Activated CD4-positive, alpha-beta memory T cell treated with anti-CD3 and anti-CD28 coated beads, Interleukin-2, amount 10 ng/mL, durations not matched to agents 7 days and 5 days (primary cell): Measurements from ENCODE around the gene SCAMP2. TPM values are rescaled to one million over a fixed set of nuclear protein-coding genes. Genes with fewer than 3 reads are reported as not detected.
A peak's percentile ranks its signal among the peaks of the same experiment; 100 is the strongest.
"Not testable (repeated sequence)": the region's sequence is repeated elsewhere in the genome, so short reads cannot be mapped to it uniquely, and the experiment has no call there.

ENCODE experiments used
- CTCF ChIA-PET: fragments of 350-600 bp; sonication (Branson Sonifier 250); formaldehyde crosslinking; loops from one replicate; lab custom pipeline; 2021; ENCODE audit warnings: antibody characterized with exemption, inconsistent platforms; lab: Charles Lee
- POLR2A ChIA-PET: fragments of 350-600 bp; sonication (Branson Sonifier 250); formaldehyde crosslinking; loops from one replicate; lab custom pipeline; 2021; ENCODE audit warnings: antibody characterized with exemption; lab: Charles Lee
- DNase-seq: peaks from one replicate; pipeline ENCODE4 v3.0.0-alpha.2; 2020
- H3K27ac Mint-ChIP-seq: one replicate; pipeline ENCODE4 v1.8.0; 2021; ENCODE audit warnings: mild to moderate bottlenecking, mixed read lengths
- H3K27me3 Mint-ChIP-seq: one replicate; pipeline ENCODE4 v1.8.0; 2021; ENCODE audit warnings: mixed read lengths
- H3K36me3 Mint-ChIP-seq: one replicate; pipeline ENCODE4 v1.8.0; 2021; ENCODE audit warnings: low read depth, mixed read lengths
- H3K4me1 Mint-ChIP-seq: one replicate; pipeline ENCODE4 v1.8.0; 2021; ENCODE audit warnings: mixed read lengths
- H3K4me3 Mint-ChIP-seq: one replicate; pipeline ENCODE4 v1.8.0; 2021; ENCODE audit warnings: mild to moderate bottlenecking, mixed read lengths
- H3K9me3 Mint-ChIP-seq: one replicate; pipeline ENCODE4 v1.8.0; 2021; ENCODE audit warnings: mixed read lengths
- total RNA-seq, 2 experiments: library from RNA; stranded (reverse); gene quantifications; one replicate each; pipeline ENCODE4 v1.2.3, GENCODE V29; 2021

The SCAMP2 gene, protein sequence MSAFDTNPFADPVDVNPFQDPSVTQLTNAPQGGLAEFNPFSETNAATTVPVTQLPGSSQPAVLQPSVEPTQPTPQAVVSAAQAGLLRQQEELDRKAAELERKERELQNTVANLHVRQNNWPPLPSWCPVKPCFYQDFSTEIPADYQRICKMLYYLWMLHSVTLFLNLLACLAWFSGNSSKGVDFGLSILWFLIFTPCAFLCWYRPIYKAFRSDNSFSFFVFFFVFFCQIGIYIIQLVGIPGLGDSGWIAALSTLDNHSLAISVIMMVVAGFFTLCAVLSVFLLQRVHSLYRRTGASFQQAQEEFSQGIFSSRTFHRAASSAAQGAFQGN
- total RNA-seq = 100 to 1,000 TPM; 144 to 156 TPM

DNA sequence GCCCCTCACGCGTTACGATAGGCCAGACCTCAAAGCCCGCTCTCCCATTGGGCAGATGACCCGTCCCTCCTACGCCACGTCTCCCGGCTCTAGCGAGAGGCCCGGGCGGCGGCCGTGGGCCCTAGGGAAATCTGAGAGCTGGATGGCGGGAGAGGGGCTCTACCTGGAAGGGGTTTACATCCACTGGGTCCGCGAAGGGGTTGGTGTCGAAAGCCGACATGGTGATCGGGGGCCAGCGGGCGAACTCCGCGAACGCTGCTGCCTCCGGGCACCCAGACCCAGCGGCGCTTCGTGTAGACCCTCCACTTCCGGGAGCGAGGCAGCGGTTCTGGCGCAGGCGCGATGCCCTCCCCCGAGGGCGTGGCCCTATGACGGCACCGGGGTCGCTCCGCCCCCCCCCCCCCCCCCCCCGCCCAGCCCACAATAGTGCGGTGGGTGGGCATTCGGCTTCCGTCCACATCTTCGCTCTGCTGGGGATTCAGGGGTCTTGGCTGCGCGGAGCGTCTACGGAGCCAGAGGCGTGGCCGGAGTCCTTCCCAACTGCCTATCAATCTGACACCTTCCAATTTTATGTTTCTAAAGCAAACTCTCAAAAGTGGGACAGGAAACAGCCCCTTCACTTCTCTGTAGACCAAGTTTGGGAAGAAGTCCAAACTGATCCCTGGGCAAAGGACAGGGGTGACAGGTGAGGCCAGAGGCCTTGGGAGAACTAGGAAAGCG is at the start of gene SCAMP2:
Gene SCAMP2 (minus strand): TSS at position 330 of the 720 bp plus-strand sequence. CDS start 110 bp downstream, at position 220.
- CTCF ChIA-PET = interaction anchor here (1.1 to 8.7 kb wide), 5 partner anchors 10 to 86 kb away, joined by 3 to 111 read pairs (median 5); no protein-coding TSS in a partner anchor
- H3K4me1 Mint-ChIP-seq = peaks cover 48% of the 10 kb centered on the region

DNA sequence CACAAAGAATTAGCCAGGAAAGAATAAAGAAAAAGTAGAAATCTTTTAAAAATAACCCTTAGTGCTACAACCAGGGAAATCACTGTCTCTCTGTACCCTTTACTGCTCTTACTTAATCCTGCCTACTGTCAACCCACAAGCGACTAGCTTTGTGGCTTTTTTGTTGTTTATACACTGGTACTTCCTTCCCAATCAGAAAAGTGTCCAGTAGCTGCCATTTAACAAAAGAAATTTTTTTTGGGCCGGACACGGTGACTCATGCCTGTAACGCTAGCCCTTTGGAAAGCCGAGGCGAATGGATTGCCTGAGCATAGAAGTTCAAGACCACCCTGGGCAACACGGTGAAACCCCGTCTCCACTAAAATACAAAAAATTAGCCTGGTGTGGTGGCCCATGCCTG is 47.3 kb upstream of the SCAMP2 start:
- POLR2A ChIA-PET = interaction anchor here (1.5 to 2.0 kb wide), 3 partner anchors 15 to 27 kb away, joined by 3 to 5 read pairs (median 4); partner anchors contain the start of gene COX5A
- no peak for DNase-seq
- peaks cover 15% of the 10 kb centered on the region for H3K4me1 Mint-ChIP-seq
- H3K36me3 Mint-ChIP-seq = peaks cover 63% of the 10 kb centered on the region
- CTCF ChIA-PET = interaction anchor here (1.0 to 4.6 kb wide), 3 partner anchors 19 to 149 kb away, joined by 3 to 20 read pairs (median 5); no protein-coding TSS in a partner anchor
- no peak overlapping the region for H3K27ac Mint-ChIP-seq
- H3K9me3 Mint-ChIP-seq = no peaks in the 10 kb centered on the region
- no peaks in the 10 kb centered on the region for H3K27me3 Mint-ChIP-seq
- H3K4me3 Mint-ChIP-seq = no peak overlapping the region

More for the DNA sequence above, at the start of gene SCAMP2:
- peaks cover 3% of the 10 kb centered on the region for H3K27me3 Mint-ChIP-seq
- H3K27ac Mint-ChIP-seq = peak within 1 kb of the TSS; percentile 97
- POLR2A ChIA-PET = interaction anchor here (0.7 to 8.6 kb wide), 12 partner anchors 9 to 96 kb away, joined by 3 to 121 read pairs (median 6); partner anchors contain the start of genes COX5A, FAM219B and MPI
- H3K36me3 Mint-ChIP-seq = peaks cover 29% of the 10 kb centered on the region
- peak; percentile 92 for DNase-seq
- H3K4me3 Mint-ChIP-seq = peak within 1 kb of the TSS; percentile 92
- peaks cover 2% of the 10 kb centered on the region for H3K9me3 Mint-ChIP-seq

DNA sequence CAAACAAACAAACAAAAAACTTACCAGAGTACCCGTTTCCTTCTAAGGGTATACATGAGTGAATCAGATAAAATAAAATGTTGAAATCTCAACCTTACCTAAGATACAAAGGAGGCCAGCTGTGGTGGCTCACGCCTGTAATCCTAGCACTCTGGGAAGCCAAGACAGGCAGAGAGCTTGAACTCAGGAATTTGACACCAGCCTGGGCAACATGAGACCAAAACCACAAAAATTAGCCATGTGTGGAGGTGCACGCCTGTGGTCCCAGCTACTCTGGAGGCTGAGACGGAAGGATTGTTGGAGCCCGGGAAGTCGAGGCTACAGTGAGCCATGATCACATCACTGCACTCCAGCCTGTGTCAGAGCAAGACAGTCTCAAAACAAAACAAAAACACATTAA is 44.5 kb upstream of the SCAMP2 start:
- Mint-ChIP-seq H3K36me3 (peaks cover 65% of the 10 kb centered on the region), H3K27ac (no peak overlapping the region), H3K4me3 (no peak overlapping the region), H3K4me1 (peaks cover 8% of the 10 kb centered on the region), H3K27me3 (no peaks in the 10 kb centered on the region), H3K9me3 (no peaks in the 10 kb centered on the region)
- ChIA-PET POLR2A (no interaction called here), CTCF (interaction anchor here (0.6 to 1.2 kb wide), 4 partner anchors 16 to 124 kb away, joined by 3 to 8 read pairs (median 4); no protein-coding TSS in a partner anchor)
- no peak for DNase-seq

DNA sequence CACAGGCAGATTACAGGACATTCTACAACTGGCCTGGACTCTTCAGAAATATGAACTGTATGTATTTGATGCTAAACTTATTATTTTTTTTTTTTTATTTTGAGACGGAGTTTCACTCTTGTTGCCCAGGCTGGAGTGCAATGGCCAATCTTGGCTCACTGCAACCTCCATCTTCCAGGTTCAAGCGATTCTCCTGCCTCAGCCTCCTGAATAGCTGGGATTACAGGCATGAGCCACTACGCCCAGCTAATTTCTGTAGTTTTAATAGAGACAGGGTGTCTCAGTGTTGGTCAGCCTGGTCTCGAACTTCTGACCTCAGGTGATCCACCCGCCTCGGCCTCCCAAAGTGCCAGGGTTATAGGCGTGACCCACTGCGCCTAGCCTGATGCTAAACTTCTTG is 40.6 kb upstream of the SCAMP2 start:
- H3K36me3 Mint-ChIP-seq = peaks cover 46% of the 10 kb centered on the region
- not testable (repeated sequence) for DNase-seq, H3K9me3 Mint-ChIP-seq, H3K4me3 Mint-ChIP-seq, H3K27ac Mint-ChIP-seq, H3K27me3 Mint-ChIP-seq, H3K4me1 Mint-ChIP-seq
- ChIA-PET POLR2A (interaction anchor here (0.7 kb wide), 1 partner anchor 563 kb away, joined by 3 read pairs; no protein-coding TSS in a partner anchor), CTCF (interaction anchor here (1.3 kb wide), 1 partner anchor 12 kb away, joined by 4 read pairs; no protein-coding TSS in a partner anchor)

DNA sequence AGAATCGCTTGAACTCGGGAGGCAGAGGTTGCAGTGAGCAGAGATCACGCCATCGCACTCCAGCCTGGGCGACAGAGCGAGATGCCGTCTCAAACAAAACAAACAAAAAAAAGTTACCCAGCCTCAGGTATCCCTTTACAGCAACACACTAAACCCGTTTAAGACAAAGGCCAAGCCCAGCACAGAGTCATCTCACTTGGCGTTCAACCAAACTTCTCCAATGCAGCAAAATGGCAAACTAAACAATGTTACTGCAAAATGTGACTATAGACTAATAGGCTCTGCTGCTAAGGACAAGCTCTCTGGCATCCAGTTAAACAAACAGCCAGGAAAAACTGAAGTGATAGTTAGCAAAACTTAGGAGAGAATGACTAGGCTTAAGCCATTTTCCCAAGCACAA is 39.9 kb upstream of the SCAMP2 start:
- no peaks in the 10 kb centered on the region for H3K27me3 Mint-ChIP-seq
- ChIA-PET CTCF (interaction anchor here (1.3 kb wide), 2 partner anchors 11 to 141 kb away, joined by 4 to 5 read pairs; no protein-coding TSS in a partner anchor), POLR2A (interaction anchor here (0.7 kb wide), 1 partner anchor 563 kb away, joined by 3 read pairs; no protein-coding TSS in a partner anchor)
- H3K9me3 Mint-ChIP-seq = no peaks in the 10 kb centered on the region
- H3K27ac Mint-ChIP-seq = no peak overlapping the region
- DNase-seq = no peak
- no peaks in the 10 kb centered on the region for H3K4me1 Mint-ChIP-seq
- no peak overlapping the region for H3K4me3 Mint-ChIP-seq
- H3K36me3 Mint-ChIP-seq = peaks cover 39% of the 10 kb centered on the region

DNA sequence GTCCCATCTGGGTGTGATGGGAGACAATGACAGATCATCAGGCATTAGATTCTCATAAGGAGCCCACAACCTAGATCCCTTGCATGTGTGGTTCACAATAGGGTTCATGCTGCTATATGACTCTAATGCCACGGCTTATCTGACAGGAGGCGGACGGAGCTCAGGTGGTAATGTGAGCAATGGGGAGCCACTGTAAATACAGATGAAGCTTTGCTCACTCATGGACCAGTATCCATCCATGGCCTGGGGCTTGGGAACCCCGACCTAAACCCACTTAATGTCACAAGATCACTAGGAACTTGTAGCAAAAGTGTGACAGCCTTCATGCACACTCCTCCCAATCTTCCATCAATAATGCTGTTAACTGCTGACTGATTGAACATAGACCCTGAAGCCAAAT is 35.5 kb upstream of the SCAMP2 start:
- Mint-ChIP-seq H3K36me3 (peaks cover 38% of the 10 kb centered on the region), H3K27ac (no peak overlapping the region), H3K4me1 (peaks cover 34% of the 10 kb centered on the region), H3K9me3 (no peaks in the 10 kb centered on the region), H3K27me3 (no peaks in the 10 kb centered on the region), H3K4me3 (no peak overlapping the region)
- CTCF ChIA-PET = interaction anchor here (0.9 to 3.8 kb wide), 5 partner anchors 15 to 139 kb away, joined by 3 to 15 read pairs (median 6); partner anchors contain the start of gene ULK3
- POLR2A ChIA-PET = interaction anchor here (2.9 to 4.2 kb wide), 2 partner anchors 14 to 19 kb away, joined by 17 to 55 read pairs; partner anchors contain the start of gene MPI
- DNase-seq = no peak

DNA sequence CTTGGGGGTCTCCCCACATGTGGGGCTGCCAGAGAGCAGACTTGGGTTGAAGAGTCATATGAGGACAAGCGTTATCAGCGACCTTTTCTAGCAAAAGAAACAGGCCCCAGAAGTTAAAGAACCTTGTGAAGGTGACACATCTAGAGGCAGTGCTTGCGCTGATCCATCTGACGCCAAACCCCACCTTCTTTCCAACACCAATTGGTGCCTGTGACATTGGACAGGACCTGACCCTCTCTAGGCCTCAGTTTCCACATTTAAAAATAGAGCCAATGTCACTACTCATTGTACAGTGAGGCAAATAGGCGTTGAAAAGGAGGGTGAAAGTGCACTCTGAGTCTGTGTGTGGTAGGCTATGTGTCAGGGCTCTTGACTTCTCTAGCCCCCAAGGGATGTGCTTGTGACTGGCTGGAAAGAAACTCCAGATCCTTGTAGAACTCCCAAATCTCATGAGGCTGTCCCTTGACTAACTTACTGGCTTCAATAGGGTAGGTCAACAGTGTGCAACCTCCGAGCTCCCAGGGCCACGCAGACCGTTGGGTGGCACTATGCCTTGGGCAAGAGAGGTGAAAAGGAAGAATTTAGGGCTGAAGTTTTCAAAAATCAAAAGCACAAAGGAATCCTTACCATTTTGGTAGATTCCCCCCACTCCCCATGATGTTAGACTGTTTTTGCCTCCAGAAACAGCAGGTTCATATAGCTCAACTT is 34.2 kb upstream of the SCAMP2 start:
- DNase-seq = no peak
- peaks cover 38% of the 10 kb centered on the region for H3K4me1 Mint-ChIP-seq
- POLR2A ChIA-PET = interaction anchor here (0.5 to 9.1 kb wide), 25 partner anchors 10 to 461 kb away, joined by 3 to 121 read pairs (median 5); partner anchors contain the start of genes C15orf39, COX5A, CYP1A1 and MAN2C1
- no peaks in the 10 kb centered on the region for H3K27me3 Mint-ChIP-seq
- no peaks in the 10 kb centered on the region for H3K9me3 Mint-ChIP-seq
- H3K4me3 Mint-ChIP-seq = peak overlapping the region; percentile 91
- H3K36me3 Mint-ChIP-seq = peaks cover 44% of the 10 kb centered on the region
- H3K27ac Mint-ChIP-seq = peak overlapping the region; percentile 87
- CTCF ChIA-PET = interaction anchor here (0.9 to 3.8 kb wide), 11 partner anchors 9 to 275 kb away, joined by 3 to 15 read pairs (median 6); partner anchors contain the start of gene ULK3

DNA sequence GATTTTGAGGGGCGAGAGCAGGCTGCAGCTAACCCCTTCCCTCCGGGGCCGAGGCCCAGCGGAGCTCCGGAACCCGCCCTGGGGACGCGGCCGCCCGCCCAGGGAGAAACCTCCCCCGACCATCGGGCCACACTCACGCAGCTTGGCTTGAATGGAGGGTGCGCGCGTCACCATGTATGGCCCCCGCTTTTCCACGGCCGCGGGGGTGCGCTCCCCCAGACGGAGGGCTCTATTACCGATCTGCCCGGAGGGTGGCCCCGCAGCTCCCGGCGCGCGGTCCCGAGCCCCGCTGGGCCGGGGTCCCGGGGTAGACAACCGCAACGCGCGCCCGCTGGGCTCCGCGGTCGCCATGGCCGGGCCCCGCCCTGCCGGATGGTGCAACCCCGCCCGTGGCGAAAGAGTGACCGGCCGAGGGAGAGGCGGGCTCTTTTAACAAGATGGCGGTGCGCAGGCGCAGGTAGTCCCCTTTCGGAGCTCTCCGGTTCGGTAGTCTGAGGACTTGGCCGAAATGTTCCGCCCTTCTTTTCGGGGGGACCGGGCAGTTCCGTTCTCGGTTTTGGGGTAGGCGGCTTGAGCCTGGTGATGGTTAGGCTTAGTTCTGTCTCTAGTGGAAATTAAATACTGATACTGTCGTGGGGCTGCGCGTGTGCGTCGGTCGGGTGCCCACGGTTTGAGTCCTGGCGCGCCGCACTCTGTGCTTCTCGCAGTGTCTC is 33.4 kb upstream of the SCAMP2 start, which contains the start of gene FAM219B:
Gene FAM219B (minus strand): TSS at position 402 of the 713 bp plus-strand sequence. CDS start 51 bp downstream, at position 351.
- CTCF ChIA-PET = interaction anchor here (0.9 to 3.8 kb wide), 18 partner anchors 8 to 274 kb away, joined by 3 to 15 read pairs (median 5); no protein-coding TSS in a partner anchor
- peak within 1 kb of the TSS; percentile 87 for H3K27ac Mint-ChIP-seq
- H3K4me1 Mint-ChIP-seq = peaks cover 45% of the 10 kb centered on the region
- POLR2A ChIA-PET = interaction anchor here (0.8 to 9.1 kb wide), 32 partner anchors 9 to 461 kb away, joined by 3 to 121 read pairs (median 5); partner anchors contain the start of genes C15orf39, COX5A, CYP1A1 and MAN2C1
- DNase-seq = peak; percentile 84
- peak within 1 kb of the TSS; percentile 91 for H3K4me3 Mint-ChIP-seq
- H3K9me3 Mint-ChIP-seq = no peaks in the 10 kb centered on the region
- H3K36me3 Mint-ChIP-seq = peaks cover 47% of the 10 kb centered on the region
- H3K27me3 Mint-ChIP-seq = no peaks in the 10 kb centered on the region

DNA sequence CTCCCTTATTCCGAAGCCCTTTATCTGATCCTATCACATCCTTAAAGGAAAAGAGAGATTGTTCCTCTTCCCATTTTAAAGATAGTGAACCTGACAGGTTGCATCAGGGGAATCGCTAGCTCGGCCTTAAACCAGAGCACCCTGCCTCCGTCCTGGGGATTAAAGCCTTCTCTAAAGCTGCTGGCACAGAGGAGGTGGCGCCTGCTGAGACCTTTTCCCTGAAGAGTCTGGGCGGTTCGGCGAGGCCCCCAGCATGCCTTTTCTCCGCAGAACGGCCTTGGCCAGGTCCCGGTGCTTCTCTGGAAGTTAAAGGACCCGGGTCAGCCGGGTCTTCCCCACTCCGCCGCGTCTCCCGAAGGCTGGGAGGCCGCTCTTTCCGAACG is 32.9 kb upstream of the SCAMP2 start:
- H3K9me3 Mint-ChIP-seq = no peaks in the 10 kb centered on the region
- DNase-seq = no peak
- H3K36me3 Mint-ChIP-seq = peaks cover 47% of the 10 kb centered on the region
- peaks cover 50% of the 10 kb centered on the region for H3K4me1 Mint-ChIP-seq
- ChIA-PET POLR2A (interaction anchor here (0.8 to 9.1 kb wide), 33 partner anchors 8 to 462 kb away, joined by 3 to 121 read pairs (median 5); partner anchors contain the start of genes C15orf39, COX5A, CYP1A1 and MAN2C1), CTCF (interaction anchor here (0.7 to 3.8 kb wide), 18 partner anchors 8 to 274 kb away, joined by 3 to 15 read pairs (median 4); no protein-coding TSS in a partner anchor)
- H3K4me3 Mint-ChIP-seq = peak overlapping the region; percentile 91
- H3K27ac Mint-ChIP-seq = peak overlapping the region; percentile 71
- H3K27me3 Mint-ChIP-seq = no peaks in the 10 kb centered on the region

DNA sequence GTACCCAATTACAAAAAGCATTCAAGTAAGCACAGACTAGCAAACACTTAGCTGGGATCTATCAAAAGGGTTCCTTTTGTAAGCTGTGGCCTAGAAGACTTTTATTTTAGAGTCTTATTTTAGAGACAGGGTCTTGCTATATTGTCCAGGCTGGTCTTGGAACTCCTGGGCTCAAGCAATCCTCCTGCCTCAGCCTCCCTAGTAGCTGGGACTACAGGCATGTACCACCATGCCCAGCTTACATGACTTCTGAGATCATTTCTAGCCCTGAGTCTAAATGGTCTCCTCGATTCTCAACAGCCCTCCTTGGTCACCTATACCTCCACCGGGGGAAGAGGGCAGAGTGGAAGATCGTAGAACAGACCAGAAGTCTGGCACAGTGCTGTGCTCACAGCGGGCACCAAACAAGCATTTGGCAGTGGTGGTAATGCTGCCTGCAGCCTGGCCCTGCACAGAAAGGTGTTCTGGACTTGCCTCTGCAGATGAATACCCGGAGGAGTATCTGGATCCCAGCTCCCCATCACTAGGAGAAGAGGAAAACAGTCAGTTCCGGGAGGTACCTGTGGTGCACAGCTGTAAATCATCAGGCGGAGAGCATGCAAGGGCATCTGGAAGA is 31.1 kb upstream of the SCAMP2 start:
- ChIA-PET POLR2A (interaction anchor here (1.0 to 9.1 kb wide), 3 partner anchors 11 to 60 kb away, joined by 3 to 121 read pairs (median 4); partner anchors contain the start of gene SCAMP2), CTCF (interaction anchor here (1.1 to 7.7 kb wide), 6 partner anchors 32 to 133 kb away, joined by 3 to 111 read pairs (median 4); partner anchors contain the start of gene SCAMP2)
- H3K36me3 Mint-ChIP-seq = peaks cover 60% of the 10 kb centered on the region
- no peak overlapping the region for H3K27ac Mint-ChIP-seq
- H3K4me1 Mint-ChIP-seq = peaks cover 60% of the 10 kb centered on the region
- H3K9me3 Mint-ChIP-seq = no peaks in the 10 kb centered on the region
- H3K27me3 Mint-ChIP-seq = no peaks in the 10 kb centered on the region
- DNase-seq = no peak
- H3K4me3 Mint-ChIP-seq = peak overlapping the region; percentile 91
